Muscle layer of colon (tissue), 2 donors: ENCODE results near the gene ERV3-1.
"Not testable (repeated sequence)": the region's sequence is repeated elsewhere in the genome, so short reads cannot be mapped to it uniquely, and the experiment has no call there.

Experiments used
- H3K27ac ChIP-seq: one replicate; pipeline ENCODE4 v1.7.0; 2013; ENCODE audit warnings: low read depth, mild to moderate bottlenecking, low read length, moderate library complexity
- H3K27me3 ChIP-seq, 2 donors: one replicate each; pipeline ENCODE4 v1.7.0; 2013; ENCODE audit warnings: low read length in 2 of 2, mild to moderate bottlenecking in 2 of 2; ENCODE audit not compliant: insufficient read depth in 2 of 2, control insufficient read depth in 1 of 2
- H3K36me3 ChIP-seq: one replicate; pipeline ENCODE4 v1.7.0; 2013; ENCODE audit warnings: mild to moderate bottlenecking, low read length; ENCODE audit not compliant: insufficient read depth
- H3K4me1 ChIP-seq: one replicate; pipeline ENCODE4 v1.7.0; 2013; ENCODE audit warnings: mild to moderate bottlenecking, low read length; ENCODE audit not compliant: insufficient read depth
- H3K4me3 ChIP-seq, 2 donors: one replicate each; pipeline ENCODE4 v1.7.0; 2013; ENCODE audit warnings: low read length in 2 of 2, low read depth in 1 of 2, mild to moderate bottlenecking in 1 of 2, moderate library complexity in 1 of 2
- H3K9ac ChIP-seq: one replicate; pipeline ENCODE4 v1.7.0; 2013; ENCODE audit warnings: low read length
- H3K9me3 ChIP-seq: one replicate; pipeline ENCODE4 v1.7.0; 2013; ENCODE audit warnings: mild to moderate bottlenecking, low read length
- donor health status: abdominal sarcoma.
- donor health status: Adenocarcinoma of cecum.

ERV3-1 gene

DNA sequence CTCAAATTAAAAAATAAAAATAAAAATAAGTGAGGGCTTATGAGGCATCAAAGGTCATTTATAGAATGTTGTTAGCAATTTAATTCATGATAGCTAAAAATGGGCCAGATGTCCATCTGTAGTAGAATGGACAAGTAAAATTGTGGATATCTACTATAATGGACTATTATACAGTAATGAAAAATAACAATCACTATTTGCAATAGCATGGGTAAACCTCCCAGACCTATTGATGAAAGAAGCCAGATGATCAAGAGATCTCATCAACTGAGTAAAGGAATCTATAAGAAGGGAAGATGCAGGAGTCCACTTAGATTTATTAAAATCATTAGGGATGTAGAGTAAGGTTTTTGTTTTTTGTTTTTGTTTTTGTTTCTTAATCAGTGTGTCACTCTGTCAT is 29.0 kb upstream of the ERV3-1 start:
- H3K4me3 ChIP-seq, H3K36me3 ChIP-seq, H3K27me3 ChIP-seq, H3K9ac ChIP-seq, H3K9me3 ChIP-seq, H3K27ac ChIP-seq, H3K4me1 ChIP-seq: not testable (repeated sequence)

DNA sequence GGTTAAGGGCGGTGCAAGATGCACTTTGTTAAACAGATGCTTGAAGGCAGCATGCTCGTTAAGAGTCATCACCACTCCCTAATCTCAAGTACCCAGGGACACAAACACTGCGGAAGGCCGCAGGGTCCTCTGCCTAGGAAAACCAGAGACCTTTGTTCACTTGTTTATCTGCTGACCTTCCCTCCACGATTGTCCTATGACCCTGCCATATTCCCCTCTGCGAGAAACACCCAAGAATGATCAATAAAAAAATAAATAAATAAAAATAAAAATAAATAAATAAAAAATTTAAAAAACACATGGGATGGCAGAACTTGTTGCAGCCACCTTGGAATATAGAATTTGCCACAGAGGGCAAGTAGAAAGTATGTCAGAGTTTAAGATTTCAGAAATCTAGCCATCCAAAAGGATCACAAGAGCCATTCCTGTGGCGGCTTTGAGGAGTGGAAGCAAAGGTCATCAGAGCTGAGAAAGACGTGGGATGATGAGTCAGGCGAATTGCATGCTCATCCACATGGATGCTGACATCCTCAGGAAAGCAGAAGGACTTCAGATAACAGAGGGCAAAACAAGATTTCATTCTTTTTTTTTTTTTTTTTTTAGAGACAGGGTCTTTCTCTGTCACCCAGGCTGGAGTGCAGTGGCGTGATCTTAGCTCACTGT is 27.8 kb upstream of the ERV3-1 start:
- not testable (repeated sequence) for H3K4me3 ChIP-seq, H3K27ac ChIP-seq, H3K4me1 ChIP-seq, H3K36me3 ChIP-seq, H3K9me3 ChIP-seq, H3K9ac ChIP-seq, H3K27me3 ChIP-seq

DNA sequence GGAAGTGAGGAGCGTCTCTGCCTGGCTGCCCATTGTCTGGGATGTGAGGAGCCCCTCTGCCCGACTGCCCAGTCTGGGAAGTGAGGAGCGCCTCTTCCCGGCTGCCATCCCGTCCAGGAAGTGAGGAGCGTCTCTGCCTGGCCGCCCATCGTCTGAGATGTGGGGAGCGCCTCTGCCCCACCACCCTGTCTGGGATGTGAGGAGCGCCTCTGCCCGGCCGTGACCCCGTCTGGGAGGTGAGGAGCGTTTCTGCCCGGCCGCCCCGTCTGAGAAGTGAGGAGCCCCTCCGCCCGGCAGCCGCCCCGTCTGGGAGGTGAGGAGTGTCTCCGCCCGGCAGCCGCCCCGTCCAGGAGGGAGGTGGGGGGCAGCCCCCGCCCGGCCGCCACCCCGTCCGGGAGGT is 26.9 kb upstream of the ERV3-1 start:
- not testable (repeated sequence) for H3K36me3 ChIP-seq

DNA sequence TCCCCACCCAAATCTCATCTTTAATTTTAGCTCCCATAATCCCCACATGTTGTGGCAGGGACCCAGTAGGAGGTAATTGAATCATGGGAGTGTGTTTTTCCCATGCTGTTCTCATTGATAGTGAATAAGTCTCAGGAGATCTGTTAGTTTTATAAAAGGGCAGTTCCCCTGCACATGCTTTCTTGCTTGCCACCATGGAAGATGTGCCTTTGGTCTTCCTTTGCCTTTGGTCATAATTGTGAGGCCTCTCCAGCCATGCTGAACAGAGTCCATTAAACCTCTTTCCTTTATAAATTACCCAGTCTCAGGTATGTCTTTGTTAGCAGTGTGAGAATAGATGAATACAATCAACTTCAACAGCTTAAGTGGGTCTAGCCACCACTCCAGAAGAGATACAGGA is 18.5 kb upstream of the ERV3-1 start:
- H3K4me1 ChIP-seq, H3K4me3 ChIP-seq, H3K36me3 ChIP-seq, H3K9ac ChIP-seq, H3K27me3 ChIP-seq, H3K9me3 ChIP-seq, H3K27ac ChIP-seq: not testable (repeated sequence)

More for the DNA sequence above, 26.9 kb upstream of the ERV3-1 start:
- H3K27me3 ChIP-seq, H3K4me3 ChIP-seq, H3K27ac ChIP-seq, H3K4me1 ChIP-seq, H3K9ac ChIP-seq, H3K9me3 ChIP-seq: not testable (repeated sequence)

DNA sequence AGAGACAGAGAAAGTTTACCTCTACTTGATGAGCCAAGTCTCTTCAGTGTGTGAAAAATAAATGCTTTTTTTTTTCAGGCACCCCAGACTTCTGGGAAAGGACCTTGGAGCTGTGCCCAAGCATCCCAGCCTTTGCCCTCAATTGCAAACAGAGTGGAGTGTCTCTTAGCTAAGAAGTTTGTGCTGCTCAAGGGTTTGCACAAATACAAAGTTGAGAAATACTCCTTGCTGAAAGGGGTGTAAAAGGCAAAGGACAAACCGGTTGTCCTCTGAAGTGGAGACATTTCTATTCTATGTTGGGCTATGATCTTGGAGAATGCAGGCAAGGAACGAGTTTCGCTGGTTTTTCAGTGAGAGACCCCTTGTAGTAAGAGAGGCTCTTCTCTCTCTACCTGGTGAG is 14.5 kb upstream of the ERV3-1 start:
- H3K4me3 ChIP-seq, H3K36me3 ChIP-seq, H3K4me1 ChIP-seq, H3K27me3 ChIP-seq, H3K27ac ChIP-seq, H3K9ac ChIP-seq, H3K9me3 ChIP-seq: not testable (repeated sequence)

DNA sequence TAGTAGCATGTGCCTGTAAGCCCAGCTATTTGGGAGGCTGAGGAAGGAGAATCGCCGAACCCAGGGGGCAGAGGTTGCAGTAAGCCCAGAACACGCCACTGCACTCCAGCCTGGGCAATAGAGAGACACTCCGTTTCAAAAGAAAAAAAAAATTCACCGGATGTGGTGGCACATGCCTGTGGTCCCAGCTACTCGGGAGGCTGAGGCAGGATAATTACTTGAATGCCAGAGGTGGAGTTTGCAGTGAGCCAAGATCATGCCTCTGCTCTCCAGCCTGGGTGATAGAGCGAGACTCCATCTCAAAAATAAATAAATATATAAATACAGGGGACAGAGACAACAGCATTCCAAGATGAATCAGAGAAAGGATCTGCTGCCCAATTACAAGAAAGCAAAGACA is 3.4 kb upstream of the ERV3-1 start:
- H3K4me3 ChIP-seq, H3K4me1 ChIP-seq, H3K27me3 ChIP-seq, H3K36me3 ChIP-seq, H3K27ac ChIP-seq, H3K9ac ChIP-seq, H3K9me3 ChIP-seq: not testable (repeated sequence)

DNA sequence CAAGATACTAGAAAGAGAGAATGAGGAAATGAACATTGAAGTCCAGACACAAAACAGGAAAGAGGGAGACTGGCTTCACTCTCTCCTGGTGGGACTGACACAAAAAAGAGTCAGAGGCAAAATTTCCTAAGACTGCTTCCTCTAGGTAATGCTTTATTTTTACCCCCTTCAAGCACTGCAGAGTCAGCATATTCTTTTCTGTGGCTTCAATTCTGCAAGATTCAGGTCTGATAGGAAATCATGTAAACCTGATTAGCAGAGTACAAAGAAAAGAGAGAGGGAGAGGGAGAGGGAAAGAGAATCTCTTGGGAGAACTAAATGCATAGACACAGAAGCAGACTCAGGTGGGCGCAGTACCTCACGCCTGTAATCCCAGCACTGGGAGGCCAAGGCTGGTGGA is 2.9 kb upstream of the ERV3-1 start:
- not testable (repeated sequence) for H3K36me3 ChIP-seq, H3K9me3 ChIP-seq, H3K4me3 ChIP-seq, H3K27me3 ChIP-seq, H3K9ac ChIP-seq, H3K27ac ChIP-seq
- peaks cover 14% of the 10 kb centered on the region for H3K4me1 ChIP-seq

DNA sequence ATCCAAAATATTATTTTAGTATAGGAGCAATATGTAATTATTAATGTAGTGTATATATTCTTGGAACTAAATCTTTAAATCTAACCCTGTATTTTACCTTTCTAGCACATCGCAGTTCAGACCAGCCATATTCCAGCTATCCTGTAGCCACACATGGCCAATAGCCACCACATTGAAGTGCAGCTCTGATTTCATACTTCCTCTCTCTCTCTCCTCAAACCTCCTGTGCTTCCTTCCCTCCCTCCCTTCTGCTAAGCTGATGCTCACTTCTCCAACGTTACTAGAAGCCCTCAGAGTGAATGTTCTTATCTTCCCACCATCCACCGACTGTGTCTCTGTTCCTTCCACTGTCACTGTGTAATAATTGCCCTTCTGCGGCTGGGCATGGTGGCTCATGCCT is 549 bp upstream of the ERV3-1 start:
- not testable (repeated sequence) for H3K36me3 ChIP-seq, H3K27me3 ChIP-seq, H3K9me3 ChIP-seq, H3K9ac ChIP-seq
- Histone ChIP-seq H3K27ac (peak overlapping the region; percentile 76), H3K4me3 (peak overlapping the region in 1 of 2 donors; percentile 66), H3K4me1 (peaks cover 22% of the 10 kb centered on the region)

DNA sequence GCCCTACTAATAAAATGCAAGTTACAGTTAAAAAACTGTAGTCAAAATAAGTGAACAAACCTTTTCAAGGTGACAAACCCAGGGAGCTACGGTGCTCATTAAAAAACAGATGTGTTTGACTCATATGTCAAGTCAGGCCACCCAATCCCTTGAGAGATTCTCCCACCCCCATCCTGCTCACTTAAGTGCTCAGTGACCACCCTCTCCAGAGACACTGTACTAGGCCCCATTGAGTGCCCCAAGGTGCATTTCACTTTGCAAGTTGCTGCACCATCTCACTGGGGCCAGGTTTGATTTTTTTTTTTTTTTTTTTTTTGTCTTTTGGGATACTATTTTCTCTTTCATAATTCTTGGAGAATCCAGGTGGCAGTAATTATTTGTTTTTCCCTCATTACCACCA is 1.9 kb downstream of the ERV3-1 start:
- H3K4me3 ChIP-seq: peak overlapping the region in 1 of 2 donors; percentile 33
- peaks cover 22% of the 10 kb centered on the region for H3K4me1 ChIP-seq
- H3K9me3 ChIP-seq: no peaks in the 10 kb centered on the region
- H3K27ac ChIP-seq: no peak overlapping the region
- H3K36me3 ChIP-seq: no peaks in the 10 kb centered on the region
- no peak overlapping the region for H3K9ac ChIP-seq
- H3K27me3 ChIP-seq: no peaks in the 10 kb centered on the region

DNA sequence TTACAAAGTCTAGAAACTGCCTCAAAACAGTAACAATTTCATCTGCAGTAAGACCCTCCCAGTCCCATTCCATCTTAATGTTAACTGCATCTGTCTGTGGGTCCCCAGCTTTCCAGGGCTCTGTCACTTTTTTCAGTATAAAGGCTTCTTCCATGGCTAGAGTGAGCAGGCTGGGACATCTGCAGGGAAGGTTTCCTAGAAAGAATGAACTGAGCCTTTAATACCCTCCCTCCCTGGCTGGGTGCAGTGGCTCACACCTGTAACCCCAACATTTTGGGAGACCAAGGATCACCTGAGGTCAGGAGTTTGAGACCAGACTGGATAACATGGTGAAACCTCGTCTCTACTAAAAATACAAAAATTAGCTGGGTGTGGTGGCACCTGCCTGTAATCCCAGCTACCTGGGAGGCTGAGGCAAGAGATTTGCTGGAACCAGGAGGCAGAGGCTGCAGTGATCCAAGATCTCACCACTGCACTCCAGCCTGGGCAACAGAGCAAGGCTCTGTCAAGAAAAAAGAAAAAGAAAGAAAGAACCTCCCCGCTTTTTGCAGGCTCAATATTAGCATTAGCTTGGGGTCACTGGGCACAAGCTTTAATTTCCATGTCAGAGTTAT is 3.4 kb downstream of the ERV3-1 start:
- Histone ChIP-seq H3K9me3 (no peaks in the 10 kb centered on the region), H3K36me3 (no peaks in the 10 kb centered on the region), H3K27ac (no peak overlapping the region), H3K27me3 (no peaks in the 10 kb centered on the region), H3K4me1 (peaks cover 34% of the 10 kb centered on the region), H3K9ac (no peak overlapping the region), H3K4me3 (no peak overlapping the region)

DNA sequence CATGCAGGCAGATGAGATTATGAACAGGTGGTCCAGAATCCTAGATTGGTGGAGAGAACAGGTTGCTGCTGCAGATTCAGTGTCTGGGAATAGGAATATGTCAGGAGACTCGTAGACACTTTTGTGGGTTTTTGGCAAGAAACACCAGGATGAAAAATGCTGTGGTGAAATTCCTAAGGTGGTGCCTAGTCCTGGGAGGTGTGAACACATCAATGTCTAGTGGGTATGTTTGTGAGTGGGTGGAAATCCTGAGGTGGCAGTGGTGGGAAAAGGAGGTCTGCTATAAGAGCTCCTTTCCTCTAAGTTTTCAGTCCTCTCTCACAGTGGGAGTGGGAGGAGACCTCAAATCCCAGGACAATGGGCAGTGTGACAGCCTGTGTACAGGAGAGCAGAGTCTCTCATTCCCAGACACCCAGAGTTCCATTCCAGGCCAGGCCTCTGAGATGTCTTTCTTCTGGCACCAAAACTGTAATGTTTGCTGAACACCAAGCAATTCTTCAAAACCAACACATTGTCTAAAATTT is 5.1 kb downstream of the ERV3-1 start:
- Histone ChIP-seq H3K4me1 (peaks cover 44% of the 10 kb centered on the region), H3K9ac (no peak overlapping the region), H3K4me3 (no peak overlapping the region), H3K36me3 (no peaks in the 10 kb centered on the region), H3K9me3 (no peaks in the 10 kb centered on the region), H3K27me3 (no peaks in the 10 kb centered on the region), H3K27ac (no peak overlapping the region)
